ENCODE data around the gene DCLK1. TPM values are rescaled to one million over a fixed set of nuclear protein-coding genes. Genes with fewer than 3 reads are reported as not detected.

DCLK1 gene
- total RNA-seq, 4 donors from 2014 or later = 0.72 to 9.1 (median 4.9) TPM

- TF ChIP-seq CTCF (IDR thresholded peaks at IDR 0.05) = no peak
- TF ChIP-seq POLR2A (IDR thresholded peaks at IDR 0.05) = no peak
- no peak for DNase-seq
- 86 to 92% methylated on average over 5 of the region's 7 CpGs for WGBS, 2 donors
- Histone ChIP-seq H3K9me3 (no peaks in the 10 kb centered on the region), H3K36me3 (no peaks in the 10 kb centered on the region), H3K27ac (no peak overlapping the region), H3K27me3 (no peaks in the 10 kb centered on the region), H3K4me3 (no peak overlapping the region), H3K4me1 (no peaks in the 10 kb centered on the region)
- intact Hi-C loops (cut with DNase I) = no loop called here
Observed at GRCh38 chr13:35763782-35764123, 367.4 kb downstream of the DCLK1 start.

- H3K27me3 ChIP-seq = no peaks in the 10 kb centered on the region
- H3K4me3 ChIP-seq = no peak overlapping the region
- WGBS, 2 donors = 69 to 72% methylated on average over 4 of the region's 4 CpGs
- TF ChIP-seq POLR2A (IDR thresholded peaks at IDR 0.05) = no peak
- TF ChIP-seq CTCF (IDR thresholded peaks at IDR 0.05) = no peak
- H3K9me3 ChIP-seq = no peaks in the 10 kb centered on the region
- no peaks in the 10 kb centered on the region for H3K36me3 ChIP-seq
- intact Hi-C loops (cut with DNase I) = no loop called here
- no peak for DNase-seq
- no peaks in the 10 kb centered on the region for H3K4me1 ChIP-seq
- no peak overlapping the region for H3K27ac ChIP-seq
Observed at GRCh38 chr13:35763060-35763781, 368.0 kb downstream of the DCLK1 start.

- intact Hi-C loops (cut with DNase I) = no loop called here
- WGBS, 2 donors = 90 to 92% methylated on average over 2 of the region's 2 CpGs
- H3K27ac ChIP-seq = no peak overlapping the region
- DNase-seq = no peak
- no peak for TF ChIP-seq CTCF (IDR thresholded peaks at IDR 0.05)
- no peak for TF ChIP-seq POLR2A (IDR thresholded peaks at IDR 0.05)
- no peaks in the 10 kb centered on the region for H3K36me3 ChIP-seq
- H3K27me3 ChIP-seq = no peaks in the 10 kb centered on the region
- no peaks in the 10 kb centered on the region for H3K9me3 ChIP-seq
- H3K4me3 ChIP-seq = no peak overlapping the region
- H3K4me1 ChIP-seq = no peaks in the 10 kb centered on the region
Observed at GRCh38 chr13:35761440-35762252, 369.5 kb downstream of the DCLK1 start.

GRCh38 chr13:35760735-35761281 lies 370.4 kb downstream of the DCLK1 start:
- Histone ChIP-seq H3K4me1 (no peaks in the 10 kb centered on the region), H3K36me3 (no peaks in the 10 kb centered on the region), H3K27me3 (no peaks in the 10 kb centered on the region), H3K9me3 (no peaks in the 10 kb centered on the region), H3K4me3 (no peak overlapping the region), H3K27ac (no peak overlapping the region)
- WGBS, 2 donors = 65 to 83% methylated on average over 12 of the region's 13 CpGs
- intact Hi-C loops (cut with DNase I) = no loop called here
- TF ChIP-seq CTCF (IDR thresholded peaks at IDR 0.05) (no peak), POLR2A (IDR thresholded peaks at IDR 0.05) (no peak)
- no peak for DNase-seq

- TF ChIP-seq CTCF (IDR thresholded peaks at IDR 0.05) (no peak), POLR2A (IDR thresholded peaks at IDR 0.05) (no peak)
- intact Hi-C loops (cut with DNase I) = no loop called here
- no peak overlapping the region for H3K27ac ChIP-seq
Observed at GRCh38 chr13:35747594-35747993, 383.6 kb downstream of the DCLK1 start.

More at GRCh38 chr13:35747594-35747993, 383.6 kb downstream of the DCLK1 start:
- H3K36me3 ChIP-seq = no peaks in the 10 kb centered on the region
- H3K4me1 ChIP-seq = no peaks in the 10 kb centered on the region
- no peak overlapping the region for H3K4me3 ChIP-seq
- H3K9me3 ChIP-seq = peaks cover 0 to 4% (median 0%) of the 10 kb centered on the region in 3 donors
- 65 to 86% methylated on average over 1 to 2 of the region's 2 CpGs for WGBS, 2 donors
- no peak for DNase-seq
- no peaks in the 10 kb centered on the region for H3K27me3 ChIP-seq

Measured in esophagus squamous epithelium (tissue), 5 donors.